OCI-LY1 (cell line): ENCODE data around the gene FGFR1OP2.
"Not testable (repeated sequence)": the region's sequence is repeated elsewhere in the genome, so short reads cannot be mapped to it uniquely, and the experiment has no call there.

Experiments used
- CTCF ChIP-seq: fragments of 200-600 bp; sonication (generic), shearing (Covaris generic); IDR thresholded peaks from 2 replicates; pipeline ENCODE4 v1.5.1; 2017; ENCODE audit warnings: mild to moderate bottlenecking, antibody characterized with exemption, low read length, moderate library complexity, mixed read lengths
- EZH2 ChIP-seq: fragments of 200-600 bp; sonication (generic), shearing (Covaris generic); IDR thresholded peaks from 2 replicates; pipeline ENCODE4 v1.8.0; 2017; ENCODE audit warnings: borderline replicate concordance, mixed run types, mild to moderate bottlenecking, antibody characterized with exemption, low read length, moderate library complexity, mixed read lengths

- not testable (repeated sequence) for TF ChIP-seq CTCF, EZH2
These were observed 34.9 kb upstream of the FGFR1OP2 start for GRCh38 chr12:26903396-26903795.
